ENCODE results near the gene PARVB.

The PARVB gene, protein sequence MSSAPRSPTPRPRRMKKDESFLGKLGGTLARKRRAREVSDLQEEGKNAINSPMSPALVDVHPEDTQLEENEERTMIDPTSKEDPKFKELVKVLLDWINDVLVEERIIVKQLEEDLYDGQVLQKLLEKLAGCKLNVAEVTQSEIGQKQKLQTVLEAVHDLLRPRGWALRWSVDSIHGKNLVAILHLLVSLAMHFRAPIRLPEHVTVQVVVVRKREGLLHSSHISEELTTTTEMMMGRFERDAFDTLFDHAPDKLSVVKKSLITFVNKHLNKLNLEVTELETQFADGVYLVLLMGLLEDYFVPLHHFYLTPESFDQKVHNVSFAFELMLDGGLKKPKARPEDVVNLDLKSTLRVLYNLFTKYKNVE

DNA sequence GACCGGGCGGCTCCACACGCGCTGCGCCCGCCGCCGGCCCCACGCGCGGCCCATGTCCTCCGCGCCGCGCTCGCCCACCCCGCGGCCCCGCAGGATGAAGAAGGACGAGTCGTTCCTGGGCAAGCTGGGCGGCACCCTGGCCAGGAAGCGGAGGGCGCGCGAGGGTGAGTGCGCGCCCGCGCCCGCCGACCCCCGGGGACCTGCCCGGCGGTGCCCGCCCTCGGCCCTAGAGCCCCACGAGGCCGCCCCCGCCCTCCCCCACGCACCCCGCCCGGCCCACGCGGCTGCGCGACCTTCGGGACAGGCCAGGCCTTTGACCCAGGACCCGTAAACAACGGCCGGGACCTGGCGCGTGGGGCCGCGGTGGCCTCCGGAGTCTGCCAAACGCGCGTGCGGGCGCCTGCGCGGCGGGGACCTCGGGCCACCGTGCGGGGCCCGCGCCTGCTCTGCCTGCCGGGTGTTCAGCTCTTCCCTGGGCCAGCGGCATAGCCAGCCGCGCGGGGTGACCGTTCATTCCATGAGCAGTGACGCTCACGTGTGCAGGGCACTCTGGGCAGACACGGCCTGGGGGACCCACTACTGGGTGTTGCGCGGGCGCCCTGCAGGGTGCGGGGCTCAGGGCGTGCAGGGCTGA lies at the start of gene PARVB:
TSS of gene PARVB (plus strand) at position 15 of the 634 bp plus-strand sequence. CDS start at position 53, 38 bp downstream.
- peak; percentile 17 to 18 for ATAC-seq

DNA sequence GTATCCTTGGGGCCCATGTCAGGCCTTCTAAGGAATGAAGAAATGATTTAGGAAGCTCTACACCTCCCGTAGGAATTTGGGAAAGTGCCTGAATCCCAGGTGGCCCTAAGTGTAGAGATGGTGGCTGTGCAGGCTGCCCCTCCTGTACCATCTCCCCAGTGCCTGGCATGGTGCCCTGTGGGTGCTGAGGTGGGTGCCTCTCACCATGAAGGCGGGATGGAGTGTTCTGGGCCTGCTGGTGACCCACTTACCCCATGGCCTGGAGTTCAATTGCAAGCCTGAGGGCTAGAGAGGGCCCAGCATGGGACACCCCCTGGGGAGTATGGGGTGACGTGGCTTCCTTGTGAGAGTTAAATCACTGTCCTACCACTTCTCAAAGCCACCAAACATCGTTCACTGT lies 49.1 kb upstream of the PARVB start:
- ATAC-seq: no peak

DNA sequence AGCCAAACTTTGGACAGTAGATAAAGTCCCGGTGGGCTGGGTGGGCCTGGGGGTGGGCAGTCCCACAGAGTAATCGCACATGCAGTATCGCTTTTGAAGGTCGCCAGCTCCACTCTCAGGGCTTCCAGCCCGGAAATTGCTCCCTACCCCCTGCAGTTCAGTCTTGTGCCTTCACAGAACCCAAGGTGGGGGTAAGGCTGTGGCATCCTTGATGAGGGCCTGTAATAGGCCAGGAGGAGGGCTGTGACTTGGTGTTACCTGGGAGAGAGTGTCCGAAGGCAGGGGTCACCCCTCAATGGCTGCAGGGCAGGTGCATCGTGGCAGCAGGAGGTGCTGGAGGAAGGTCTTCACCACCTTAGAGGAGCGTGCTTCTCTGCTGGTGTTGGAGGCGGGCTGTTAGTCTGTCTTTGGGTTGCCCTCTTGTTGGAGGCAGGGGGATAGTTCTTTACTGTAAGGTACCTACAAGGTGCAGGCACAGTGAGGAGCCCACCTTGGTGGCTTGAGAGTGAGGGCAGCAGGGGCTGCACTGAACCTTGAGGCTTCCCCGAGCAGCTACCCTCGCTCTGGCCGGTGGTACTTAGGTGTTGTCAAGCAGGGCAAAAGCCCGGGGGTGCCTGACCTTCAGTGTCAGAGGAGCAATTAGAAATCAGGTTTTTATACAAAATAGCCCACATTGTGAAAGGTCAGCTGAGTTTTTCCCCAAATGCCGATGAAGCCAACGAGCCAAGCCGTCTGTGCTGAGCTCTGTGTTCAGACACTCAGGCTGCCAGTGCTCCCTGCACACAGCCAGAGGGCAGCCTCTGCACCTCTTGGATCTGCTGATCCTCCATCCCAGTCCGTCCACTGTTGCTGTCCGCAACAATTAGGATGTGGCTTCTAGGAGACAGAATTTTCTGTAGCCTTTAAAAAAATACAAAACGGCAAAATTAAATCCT lies 47.0 kb upstream of the PARVB start:
- ATAC-seq: no peak

DNA sequence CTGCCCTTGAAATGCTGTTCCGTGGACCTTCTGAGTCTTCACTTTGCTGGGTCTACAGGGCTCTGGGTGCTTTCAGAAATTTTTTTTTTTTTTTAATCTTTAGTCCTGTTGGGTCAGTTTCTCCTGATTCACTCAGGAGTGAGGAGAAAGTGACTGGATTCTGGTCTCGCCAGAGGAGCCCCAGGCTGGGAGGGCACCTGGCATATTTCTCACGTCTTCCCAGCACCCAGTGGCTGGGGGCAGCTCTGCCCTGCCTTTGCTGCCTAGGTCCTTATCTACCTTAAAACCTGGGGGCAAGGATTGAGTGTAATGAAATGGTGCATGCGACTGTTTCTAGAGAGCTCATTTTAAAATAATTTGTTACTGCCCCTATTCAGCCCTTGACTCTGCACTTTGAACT lies 45.5 kb upstream of the PARVB start:
- ATAC-seq: no peak

DNA sequence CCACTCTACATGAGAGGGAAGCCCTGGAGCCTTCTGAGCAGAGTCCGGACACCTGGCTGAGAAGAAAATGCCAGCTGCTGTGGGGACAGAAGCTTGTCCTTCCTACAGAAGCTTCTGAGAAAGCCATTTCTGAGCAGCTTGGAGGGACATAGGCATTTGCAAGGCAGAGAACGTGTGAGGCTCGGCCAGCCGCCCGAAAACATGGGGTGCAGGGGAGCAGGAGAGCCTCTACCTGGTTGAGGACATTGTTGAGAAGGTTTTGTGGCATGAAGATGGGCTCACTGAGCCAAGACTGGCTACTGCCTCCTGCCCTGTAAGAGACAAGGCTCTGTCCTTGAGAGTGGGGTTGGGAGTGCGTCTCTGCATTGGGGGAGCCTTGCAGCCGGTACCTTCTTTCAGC lies 43.5 kb upstream of the PARVB start:
- ATAC-seq: no peak

DNA sequence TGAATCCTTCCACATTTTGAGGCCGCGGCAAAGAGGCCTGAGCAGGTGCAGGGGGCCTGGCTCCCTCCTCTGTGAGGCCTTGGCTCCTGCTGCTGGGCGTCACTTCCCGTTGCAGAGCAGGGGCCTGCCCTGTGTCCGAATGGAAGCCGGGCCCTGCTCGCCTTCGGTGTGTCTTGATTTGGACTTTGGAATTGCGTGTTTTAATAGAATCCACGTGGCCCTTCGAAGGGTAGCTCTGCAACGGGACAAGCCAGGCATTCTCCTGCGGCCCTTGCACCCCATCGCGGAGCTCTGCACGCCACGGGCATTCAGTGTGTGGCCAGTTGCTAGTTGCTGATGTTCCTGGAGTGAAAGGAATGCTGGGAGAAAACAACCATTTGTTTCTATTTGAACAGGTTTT lies 43.1 kb upstream of the PARVB start:
- no peak for ATAC-seq

DNA sequence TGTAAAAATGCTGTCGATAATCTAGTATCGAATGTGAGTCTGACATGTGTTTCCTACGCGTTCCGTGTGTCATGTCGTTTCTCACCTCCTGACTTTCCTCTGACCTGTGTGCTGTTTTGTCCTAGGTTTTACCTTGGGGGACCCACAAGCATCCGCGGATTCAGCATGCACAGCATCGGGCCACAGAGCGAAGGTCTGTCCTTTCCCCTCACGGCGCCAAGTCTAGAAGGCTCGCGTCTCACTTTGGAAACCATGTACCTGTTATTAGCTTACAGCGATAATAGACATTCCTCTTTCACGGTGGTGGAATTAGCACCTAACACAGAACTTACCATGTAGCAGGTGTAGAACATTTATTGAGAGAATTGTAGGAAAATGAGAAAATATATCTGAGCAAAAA lies 40.3 kb upstream of the PARVB start:
- no peak for ATAC-seq

DNA sequence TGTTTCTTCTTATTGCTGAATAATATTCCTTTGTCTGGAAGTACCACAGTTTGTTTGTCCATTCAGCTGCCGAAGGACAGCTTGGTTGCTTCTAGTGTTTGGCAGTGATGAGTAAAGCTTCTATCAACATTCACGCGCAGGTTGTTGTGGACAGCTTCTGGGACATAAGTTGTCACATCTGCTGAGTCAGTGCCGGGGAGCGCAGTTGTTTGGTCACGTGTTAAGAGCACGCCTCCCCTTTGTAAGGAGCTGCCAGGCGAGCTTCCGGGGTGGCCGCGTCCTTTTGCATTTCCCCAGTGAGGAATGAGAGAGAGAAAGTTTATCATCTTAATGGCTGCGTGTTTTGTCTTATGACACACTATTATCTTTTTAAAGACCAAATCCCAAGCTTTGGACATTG lies 38.6 kb upstream of the PARVB start:
- no peak for ATAC-seq

DNA sequence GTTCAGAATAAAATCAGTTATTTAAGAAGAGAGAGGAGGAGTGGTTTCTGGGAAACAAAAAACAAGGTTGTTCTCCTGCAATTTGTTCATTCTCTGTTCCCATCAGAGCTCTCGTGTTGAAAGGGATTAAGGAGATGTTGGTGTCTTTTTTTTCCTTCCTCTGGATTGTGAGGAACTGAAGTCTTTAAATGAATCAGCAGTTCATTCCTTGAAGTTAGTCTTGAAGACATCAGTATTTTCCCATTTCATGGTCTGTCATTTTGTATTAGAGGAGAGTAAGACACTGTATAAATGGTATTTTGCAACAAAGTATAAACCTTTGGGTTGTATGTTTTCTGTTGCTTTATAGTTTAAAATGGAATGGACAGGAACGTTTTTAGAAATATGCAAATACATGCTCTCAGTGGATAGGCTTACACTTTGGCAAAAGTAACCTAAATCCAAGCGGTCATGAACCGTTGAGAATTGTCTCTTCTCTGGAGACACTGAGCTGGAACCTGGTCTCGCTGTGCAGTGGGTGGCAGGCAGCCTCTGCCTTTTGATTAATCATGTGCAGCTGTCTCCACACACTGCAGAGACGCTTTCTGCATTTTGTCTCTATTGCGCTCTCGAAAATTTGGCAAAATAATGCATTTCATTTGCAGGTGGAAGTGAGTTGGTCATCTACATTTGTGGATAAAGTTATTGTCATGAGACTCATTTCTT lies 35.8 kb upstream of the PARVB start:
- no peak for ATAC-seq

DNA sequence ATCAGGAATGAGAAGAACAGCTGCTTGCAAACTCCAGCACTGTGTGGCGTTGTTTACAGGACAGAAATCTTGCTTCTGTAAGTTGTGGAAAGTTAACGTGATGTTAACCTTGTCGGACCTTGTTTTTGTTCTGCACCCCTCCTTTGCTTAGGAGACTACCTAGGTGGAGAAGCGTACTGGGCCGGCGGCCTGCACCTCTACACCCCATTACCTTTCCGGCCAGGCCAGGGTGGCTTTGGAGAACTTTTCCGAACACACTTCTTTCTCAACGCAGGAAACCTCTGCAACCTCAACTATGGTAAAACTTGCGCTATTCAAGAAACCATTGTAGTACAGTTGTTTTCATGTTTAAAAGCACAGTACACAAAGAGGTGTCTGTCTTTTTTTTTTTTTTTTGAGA lies 35.1 kb upstream of the PARVB start:
- ATAC-seq: no peak

DNA sequence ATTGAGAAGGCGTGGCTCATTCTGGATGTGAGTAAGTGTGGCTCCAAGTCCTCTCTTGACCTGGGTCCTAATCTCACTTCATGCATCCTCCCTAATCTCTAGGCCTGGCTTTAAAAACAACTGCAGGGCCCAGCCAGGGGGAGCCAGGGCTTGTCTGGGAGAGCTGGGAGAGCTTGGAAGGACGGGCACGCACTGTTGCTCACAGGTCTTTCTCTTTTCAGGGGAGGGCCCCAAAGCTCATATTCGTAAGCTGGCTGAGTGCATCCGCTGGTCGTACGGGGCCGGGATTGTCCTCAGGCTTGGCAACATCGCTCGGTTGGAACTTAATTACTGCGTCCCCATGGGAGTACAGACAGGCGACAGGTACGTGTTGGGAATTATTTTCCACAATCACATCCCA lies 34.1 kb upstream of the PARVB start:
- no peak for ATAC-seq

DNA sequence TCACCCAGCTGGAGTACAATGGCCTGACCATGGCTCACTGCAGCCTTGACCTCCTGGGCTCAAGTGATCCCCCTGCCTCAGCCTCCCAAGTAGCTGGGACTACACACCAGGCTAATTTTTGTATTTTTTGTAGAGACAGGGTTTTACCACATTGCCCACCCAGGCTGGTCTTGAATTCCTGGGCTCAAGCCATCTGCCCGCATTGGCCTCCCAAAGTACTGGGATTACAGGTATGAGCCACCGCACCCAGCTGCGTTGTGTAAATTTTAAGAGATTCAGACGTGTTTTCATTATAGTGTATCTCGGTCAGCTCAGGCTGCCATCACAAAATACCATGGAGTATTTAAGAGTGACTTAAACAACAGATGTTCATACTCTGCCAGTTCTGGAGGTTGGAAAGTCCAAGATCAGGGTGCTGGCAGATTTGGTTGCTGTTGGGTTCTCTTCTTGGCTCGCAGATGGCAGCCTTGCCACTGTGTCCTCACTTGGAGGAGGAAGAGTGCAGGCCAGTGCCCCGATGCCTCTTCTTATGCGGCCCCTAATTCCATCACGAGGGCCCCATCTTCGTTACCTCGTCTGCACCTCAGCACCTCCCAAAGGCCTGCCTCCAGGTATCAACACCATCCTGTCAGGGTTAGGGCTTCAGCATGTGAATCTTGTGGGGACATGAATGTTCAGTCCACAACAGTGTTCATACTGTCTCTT lies 32.6 kb upstream of the PARVB start:
- no peak for ATAC-seq

DNA sequence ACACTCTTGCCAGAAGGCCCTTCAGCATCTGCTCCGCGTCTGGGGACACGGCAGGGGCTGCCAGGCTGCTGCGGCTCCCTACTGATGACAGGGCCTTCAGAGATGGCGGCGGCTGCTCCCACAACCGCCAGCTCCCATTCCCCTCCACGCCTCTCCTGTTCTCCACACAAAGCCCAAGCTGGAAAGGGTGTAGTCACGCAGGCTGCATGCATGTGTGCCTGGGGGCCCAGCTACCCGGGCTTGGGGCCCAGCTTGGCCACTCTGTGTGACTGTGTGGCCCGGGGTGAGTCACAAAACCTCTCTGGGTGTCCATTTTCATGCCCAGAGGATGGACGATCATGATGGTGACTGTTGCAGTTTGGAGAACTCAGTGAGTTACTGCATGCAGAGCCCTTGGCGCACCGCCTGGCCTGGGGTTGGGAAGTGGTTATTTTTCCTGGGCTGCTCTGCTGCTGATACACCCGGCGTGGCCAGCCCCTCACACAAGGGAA lies 31.7 kb upstream of the PARVB start:
- no peak for ATAC-seq

DNA sequence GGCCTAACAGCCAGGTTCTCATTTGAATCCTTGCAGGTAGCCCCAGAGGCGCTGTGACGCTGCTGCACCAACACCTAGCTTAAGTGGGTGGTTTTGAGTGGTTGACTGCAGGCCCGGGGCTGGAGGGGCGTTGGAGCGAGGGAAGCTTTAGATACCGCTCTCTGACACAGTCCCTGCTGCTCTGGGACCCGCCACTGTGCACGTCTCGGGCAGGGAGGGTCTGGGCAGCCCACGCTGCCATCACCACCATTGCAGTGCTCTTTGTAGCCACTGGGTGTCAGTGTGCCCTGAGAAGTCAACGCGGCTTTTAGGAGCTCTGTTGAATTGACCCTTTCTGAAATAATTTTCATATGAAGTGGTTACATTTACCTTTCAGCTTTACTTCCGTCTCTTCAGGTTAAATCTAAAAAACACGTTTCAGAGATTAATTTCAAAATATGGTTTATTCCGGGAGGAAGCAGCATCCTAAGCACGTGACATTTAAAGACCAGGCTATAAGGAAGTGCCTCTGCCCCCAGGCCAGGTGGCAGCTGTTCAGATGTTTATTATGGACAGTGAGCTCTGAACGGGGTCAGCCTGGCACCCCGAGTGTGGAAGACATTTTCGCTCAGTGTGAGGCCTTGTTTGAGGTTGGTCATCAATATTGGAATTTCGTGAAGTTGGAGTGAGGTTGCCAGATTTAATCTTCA lies 30.9 kb upstream of the PARVB start:
- ATAC-seq: peak; percentile 50 to 69

DNA sequence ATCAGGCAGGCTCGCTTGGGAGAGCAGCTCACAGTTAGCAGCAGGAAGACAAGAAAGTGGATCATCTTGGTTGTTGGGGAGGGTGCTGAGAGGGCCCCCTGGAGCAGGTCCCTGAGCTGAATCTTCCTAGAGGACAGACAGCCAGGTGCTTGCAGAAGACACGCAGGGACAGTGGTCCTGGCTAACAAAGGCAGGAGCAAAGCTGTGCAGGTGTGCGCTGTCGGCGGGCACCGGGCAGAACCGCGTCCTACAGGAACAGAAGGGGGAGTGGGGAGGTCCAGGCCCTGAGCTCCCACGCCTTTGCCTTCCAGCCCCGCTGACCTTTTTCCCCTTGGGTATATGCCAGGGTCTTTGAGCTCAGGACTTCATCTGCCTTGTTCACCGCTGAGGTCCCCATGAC lies 30.1 kb upstream of the PARVB start:
- no peak for ATAC-seq

DNA sequence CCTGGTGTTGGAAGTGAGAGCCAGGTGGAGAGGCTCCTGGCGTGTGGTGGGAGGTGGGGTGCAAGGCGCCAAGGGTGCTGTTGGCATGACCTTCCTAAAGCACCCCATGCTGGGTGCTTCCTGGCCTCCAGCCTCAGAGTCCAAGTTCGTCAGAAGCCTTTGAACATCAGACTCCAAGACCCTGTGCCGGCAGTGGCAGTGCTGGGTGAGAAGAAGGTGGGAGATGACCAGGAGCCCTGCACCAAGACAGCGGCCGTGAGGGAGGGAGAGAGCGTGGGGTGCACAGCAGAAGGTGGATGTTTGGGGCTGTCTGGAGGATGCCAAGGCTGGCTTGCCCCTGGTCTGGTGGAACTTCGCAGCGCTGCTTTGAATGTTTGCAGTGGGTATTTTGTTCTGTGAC lies 29.7 kb upstream of the PARVB start:
- no peak for ATAC-seq

DNA sequence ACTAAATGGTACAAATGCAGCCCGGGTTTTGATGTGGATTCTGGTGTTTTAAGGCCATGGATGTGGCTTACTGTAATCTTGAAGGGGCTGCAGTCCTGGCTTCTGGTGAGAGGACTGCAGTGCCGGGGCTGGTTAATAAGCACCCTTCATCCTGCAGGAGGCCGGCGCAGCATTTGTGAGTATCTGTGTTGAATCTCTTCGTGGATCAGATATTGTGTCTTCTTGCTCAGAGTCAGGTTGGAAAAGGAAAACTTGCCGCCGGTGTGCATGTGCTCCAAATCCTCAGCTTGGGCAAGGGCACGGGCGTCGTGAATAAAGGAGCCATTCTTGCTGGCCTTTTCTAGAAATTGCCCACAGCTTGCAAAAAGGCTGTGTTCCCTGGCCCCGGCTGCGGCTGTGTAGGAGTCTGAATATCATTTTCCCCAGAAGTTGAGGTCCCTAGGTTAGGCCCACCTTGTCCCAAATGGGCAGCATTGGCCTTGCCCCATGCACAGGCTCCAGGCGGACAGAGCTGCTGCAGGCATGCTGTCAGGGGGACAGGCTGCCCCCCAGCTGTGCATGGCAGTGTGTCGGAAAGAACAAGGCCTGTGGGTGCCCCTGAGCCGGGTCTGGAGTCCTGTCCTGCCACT lies 28.9 kb upstream of the PARVB start:
- no peak for ATAC-seq

DNA sequence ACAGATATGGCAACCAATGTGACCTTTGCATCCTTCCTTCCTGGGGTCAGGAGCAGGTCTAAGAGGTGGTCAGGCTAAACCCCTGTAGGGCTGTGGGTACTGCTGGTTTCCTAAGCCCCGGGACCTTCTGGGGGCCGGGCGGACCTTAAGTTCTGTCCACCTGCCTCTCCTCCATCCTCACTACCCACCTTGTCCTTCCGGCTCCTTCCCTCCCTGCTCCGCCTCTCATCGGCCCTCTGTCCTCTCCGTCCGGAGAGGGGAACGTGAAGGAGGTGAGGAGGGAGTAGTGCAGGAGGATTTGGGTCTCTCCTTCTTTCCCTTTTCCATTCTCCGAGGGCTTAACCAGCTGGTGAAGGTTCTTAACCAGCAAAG lies 28.3 kb upstream of the PARVB start:
- ATAC-seq: peak; percentile 7 to 15

DNA sequence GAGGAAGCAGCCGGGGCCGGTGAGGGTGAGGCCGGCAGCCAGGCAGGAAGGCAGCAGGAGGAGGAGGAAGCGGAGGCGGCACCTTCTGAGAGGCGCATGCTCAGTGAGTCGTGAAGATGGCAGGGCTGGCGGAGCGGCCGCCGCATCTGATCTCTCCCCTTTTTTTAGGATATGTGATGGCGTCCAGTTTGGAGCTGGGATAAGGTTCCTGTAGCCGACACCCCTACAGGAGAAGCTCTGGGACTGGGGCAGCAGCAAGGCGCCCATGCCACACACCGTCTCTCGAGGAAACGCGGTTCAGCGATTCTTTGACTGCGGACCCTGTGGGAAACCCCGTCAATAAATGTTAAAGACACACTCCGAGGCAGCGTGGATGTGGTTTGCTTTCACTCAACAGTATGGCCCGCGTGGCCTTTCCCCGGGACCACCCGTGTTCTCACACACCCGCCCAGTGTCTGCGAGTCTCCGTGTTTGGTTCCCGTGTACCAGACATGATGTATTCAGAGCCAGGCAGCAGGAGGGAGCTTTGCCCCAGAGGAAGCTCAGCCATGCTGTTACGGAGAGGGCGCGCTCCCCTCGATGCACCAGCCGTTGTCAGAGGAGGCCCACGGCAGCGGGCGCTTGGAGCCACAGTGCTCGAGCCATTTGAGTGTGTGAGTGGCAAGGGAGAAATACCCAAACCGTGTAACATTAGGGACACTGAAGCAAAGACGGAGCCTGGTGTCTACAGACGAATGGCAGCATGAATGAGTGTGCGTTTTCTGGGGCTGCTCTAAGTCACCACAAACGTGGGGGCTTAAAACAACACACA lies 27.7 kb upstream of the PARVB start:
- peak; percentile 78 to 88 for ATAC-seq

DNA sequence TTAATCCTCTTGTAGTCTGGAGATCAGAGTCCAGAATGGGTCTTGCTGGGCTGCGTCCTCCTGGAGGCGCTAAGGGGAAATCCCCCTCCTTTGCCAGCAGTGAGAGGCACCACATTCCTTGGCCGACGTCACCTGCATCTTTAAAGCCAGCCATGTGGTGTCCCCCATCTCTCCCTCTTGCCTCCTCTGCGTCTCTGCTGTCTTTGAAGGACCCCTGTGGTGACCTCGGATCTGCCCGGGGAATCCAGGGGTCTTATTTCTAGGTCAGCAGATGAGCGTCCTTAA lies 27.2 kb upstream of the PARVB start:
- no peak for ATAC-seq

Data from activated CD4-positive, CD25-positive, alpha-beta regulatory T cell treated with anti-CD3 and anti-CD28 coated beads, Interleukin-2, amount 50 U/mL, for 24 hours (primary cell).